ENCODE results near the gene FSCN2. TPM values are rescaled to one million over a fixed set of nuclear protein-coding genes. Genes with fewer than 3 reads are reported as not detected.

FSCN2 gene
- total and polyA plus RNA-seq, 10 of the 15 experiments (the other 5 are each of a cell fraction or from before 2014, with no cell fraction given), result 0.12 to 2.1 (median 0.65) TPM; not detected in 3

DNA sequence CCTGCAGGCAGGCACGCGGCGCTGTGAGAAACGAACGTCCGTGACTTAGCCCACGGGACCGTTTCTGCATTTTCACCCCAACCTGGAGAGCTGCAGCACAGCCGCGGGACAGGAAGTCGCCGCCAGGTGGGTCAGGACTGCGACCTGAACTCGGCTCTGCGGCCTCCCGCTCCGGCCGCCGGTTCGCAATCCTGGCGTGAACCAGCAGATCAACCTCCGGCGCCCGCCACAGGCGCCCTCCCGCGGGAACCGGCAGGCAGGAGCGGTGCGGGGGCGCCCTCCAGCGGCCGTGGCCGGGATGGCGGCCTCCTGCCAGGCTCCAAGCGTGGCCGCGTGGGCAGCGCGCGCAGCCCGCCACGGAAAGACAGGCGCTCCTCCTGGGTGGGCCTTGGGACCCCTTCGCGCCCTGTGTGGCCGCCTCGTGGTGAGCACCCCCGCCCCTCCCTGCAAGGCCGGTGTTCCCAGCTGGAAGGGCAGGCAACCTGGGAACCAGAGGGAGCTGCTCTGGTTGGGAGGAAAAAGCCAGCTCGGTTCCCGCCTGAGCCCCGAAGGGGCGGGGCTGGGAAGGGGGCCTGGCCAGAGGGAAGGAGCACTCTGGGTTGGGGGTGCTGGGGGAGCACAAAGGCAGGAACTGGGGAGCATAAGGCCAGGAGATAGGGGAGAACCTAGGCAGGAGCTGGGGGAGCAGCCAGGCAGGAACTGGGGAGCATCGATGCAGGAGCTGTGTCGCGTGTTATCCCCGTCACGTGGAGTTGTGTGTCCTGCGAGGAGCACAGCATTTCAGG, 43.8 kb upstream of the FSCN2 start (continued):
- TF ChIP-seq, protein P1, sequence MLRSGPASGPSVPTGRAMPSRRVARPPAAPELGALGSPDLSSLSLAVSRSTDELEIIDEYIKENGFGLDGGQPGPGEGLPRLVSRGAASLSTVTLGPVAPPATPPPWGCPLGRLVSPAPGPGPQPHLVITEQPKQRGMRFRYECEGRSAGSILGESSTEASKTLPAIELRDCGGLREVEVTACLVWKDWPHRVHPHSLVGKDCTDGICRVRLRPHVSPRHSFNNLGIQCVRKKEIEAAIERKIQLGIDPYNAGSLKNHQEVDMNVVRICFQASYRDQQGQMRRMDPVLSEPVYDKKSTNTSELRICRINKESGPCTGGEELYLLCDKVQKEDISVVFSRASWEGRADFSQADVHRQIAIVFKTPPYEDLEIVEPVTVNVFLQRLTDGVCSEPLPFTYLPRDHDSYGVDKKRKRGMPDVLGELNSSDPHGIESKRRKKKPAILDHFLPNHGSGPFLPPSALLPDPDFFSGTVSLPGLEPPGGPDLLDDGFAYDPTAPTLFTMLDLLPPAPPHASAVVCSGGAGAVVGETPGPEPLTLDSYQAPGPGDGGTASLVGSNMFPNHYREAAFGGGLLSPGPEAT (IDR thresholded peaks at IDR 0.05; ENCODE audit: low read depth), result no peak
- TF ChIP-seq ZNF217 (IDR thresholded peaks at IDR 0.05), result peak; percentile 91
- no peak for TF ChIP-seq ZBTB40 (IDR thresholded peaks at IDR 0.05; ENCODE audit: borderline replicate concordance)
- TF ChIP-seq, protein P2, sequence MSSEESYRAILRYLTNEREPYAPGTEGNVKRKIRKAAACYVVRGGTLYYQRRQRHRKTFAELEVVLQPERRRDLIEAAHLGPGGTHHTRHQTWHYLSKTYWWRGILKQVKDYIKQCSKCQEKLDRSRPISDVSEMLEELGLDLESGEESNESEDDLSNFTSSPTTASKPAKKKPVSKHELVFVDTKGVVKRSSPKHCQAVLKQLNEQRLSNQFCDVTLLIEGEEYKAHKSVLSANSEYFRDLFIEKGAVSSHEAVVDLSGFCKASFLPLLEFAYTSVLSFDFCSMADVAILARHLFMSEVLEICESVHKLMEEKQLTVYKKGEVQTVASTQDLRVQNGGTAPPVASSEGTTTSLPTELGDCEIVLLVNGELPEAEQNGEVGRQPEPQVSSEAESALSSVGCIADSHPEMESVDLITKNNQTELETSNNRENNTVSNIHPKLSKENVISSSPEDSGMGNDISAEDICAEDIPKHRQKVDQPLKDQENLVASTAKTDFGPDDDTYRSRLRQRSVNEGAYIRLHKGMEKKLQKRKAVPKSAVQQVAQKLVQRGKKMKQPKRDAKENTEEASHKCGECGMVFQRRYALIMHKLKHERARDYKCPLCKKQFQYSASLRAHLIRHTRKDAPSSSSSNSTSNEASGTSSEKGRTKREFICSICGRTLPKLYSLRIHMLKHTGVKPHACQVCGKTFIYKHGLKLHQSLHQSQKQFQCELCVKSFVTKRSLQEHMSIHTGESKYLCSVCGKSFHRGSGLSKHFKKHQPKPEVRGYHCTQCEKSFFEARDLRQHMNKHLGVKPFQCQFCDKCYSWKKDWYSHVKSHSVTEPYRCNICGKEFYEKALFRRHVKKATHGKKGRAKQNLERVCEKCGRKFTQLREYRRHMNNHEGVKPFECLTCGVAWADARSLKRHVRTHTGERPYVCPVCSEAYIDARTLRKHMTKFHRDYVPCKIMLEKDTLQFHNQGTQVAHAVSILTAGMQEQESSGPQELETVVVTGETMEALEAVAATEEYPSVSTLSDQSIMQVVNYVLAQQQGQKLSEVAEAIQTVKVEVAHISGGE (CRISPR knock-in tag; IDR thresholded peaks at IDR 0.05), result no peak
- TF ChIP-seq, protein P3, sequence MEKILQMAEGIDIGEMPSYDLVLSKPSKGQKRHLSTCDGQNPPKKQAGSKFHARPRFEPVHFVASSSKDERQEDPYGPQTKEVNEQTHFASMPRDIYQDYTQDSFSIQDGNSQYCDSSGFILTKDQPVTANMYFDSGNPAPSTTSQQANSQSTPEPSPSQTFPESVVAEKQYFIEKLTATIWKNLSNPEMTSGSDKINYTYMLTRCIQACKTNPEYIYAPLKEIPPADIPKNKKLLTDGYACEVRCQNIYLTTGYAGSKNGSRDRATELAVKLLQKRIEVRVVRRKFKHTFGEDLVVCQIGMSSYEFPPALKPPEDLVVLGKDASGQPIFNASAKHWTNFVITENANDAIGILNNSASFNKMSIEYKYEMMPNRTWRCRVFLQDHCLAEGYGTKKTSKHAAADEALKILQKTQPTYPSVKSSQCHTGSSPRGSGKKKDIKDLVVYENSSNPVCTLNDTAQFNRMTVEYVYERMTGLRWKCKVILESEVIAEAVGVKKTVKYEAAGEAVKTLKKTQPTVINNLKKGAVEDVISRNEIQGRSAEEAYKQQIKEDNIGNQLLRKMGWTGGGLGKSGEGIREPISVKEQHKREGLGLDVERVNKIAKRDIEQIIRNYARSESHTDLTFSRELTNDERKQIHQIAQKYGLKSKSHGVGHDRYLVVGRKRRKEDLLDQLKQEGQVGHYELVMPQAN (conservative IDR thresholded peaks at IDR 0.05), result peak; percentile 46; the same call in 1 of the 2 replicates
- TF ChIP-seq IKZF2 (IDR thresholded peaks at IDR 0.05), result 0 out of 4 replicates have a peak, but pooled peaks of 1 of the 2 experiments have one; percentile 16
- TF ChIP-seq MEF2B (IDR thresholded peaks at IDR 0.05; ENCODE audit: partially characterized antibody, poor library complexity, severe bottlenecking), result peak; percentile 47
- TF ChIP-seq, protein P4, sequence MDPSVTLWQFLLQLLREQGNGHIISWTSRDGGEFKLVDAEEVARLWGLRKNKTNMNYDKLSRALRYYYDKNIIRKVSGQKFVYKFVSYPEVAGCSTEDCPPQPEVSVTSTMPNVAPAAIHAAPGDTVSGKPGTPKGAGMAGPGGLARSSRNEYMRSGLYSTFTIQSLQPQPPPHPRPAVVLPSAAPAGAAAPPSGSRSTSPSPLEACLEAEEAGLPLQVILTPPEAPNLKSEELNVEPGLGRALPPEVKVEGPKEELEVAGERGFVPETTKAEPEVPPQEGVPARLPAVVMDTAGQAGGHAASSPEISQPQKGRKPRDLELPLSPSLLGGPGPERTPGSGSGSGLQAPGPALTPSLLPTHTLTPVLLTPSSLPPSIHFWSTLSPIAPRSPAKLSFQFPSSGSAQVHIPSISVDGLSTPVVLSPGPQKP (IDR thresholded peaks at IDR 0.05; ENCODE audit: low read depth, low read length), result no peak
- no peak for TF ChIP-seq USF2 (IDR thresholded peaks at IDR 0.05; ENCODE audit: borderline replicate concordance, low read depth, low read length)
- TF ChIP-seq RFX5 (IDR thresholded peaks at IDR 0.05; ENCODE audit: low read depth, low read length), result no peak
- TF ChIP-seq SPI1 (IDR thresholded peaks at IDR 0.05; ENCODE audit: borderline replicate concordance, insufficient read depth, low read depth, low read length), result no peak
- peak; percentile 79 for TF ChIP-seq NR2F1 (conservative IDR thresholded peaks at IDR 0.05)
- TF ChIP-seq CBX5 (IDR thresholded peaks at IDR 0.05; ENCODE audit: low read depth), result peak; percentile 61; the same call in 1 of the 2 replicates
- TF ChIP-seq SMAD1 (IDR thresholded peaks at IDR 0.05; ENCODE audit: low read depth, partially characterized antibody), result no peak

Data from GM12878 (cell line).